SU-DHL-6 (cell line): ENCODE results near the gene BEND7.

Experiments
- CTCF ChIP-seq: fragments of 200-600 bp; sonication (generic); IDR thresholded peaks from one replicate; pipeline ENCODE4 v1.5.1; 2017; ENCODE audit warnings: antibody characterized with exemption, mild to moderate bottlenecking, low read length, moderate library complexity; ENCODE audit not compliant: insufficient read depth, poor library complexity, severe bottlenecking
- EZH2phosphoT487 ChIP-seq: fragments of 200-600 bp; sonication (generic), shearing (Covaris generic); conservative IDR thresholded peaks from 2 replicates; pipeline ENCODE4 v1.6.1; 2018; ENCODE audit warnings: mild to moderate bottlenecking, antibody characterized with exemption, low read length, moderate library complexity, mixed read lengths

GRCh38 chr10:13437026-13437555 lies 91.7 kb downstream of the BEND7 start:
- no peak for TF ChIP-seq CTCF
- TF ChIP-seq EZH2phosphoT487 = no peak
